Panc1 (cell line): ENCODE results near the gene BIVM.

Experiments used
- CTCF ChIP-seq: fragments of 450-650 bp; IDR thresholded peaks from 2 replicates; pipeline ENCODE4 v1.5.1; 2017; ENCODE audit warnings: mild to moderate bottlenecking
- TCF7L2 ChIP-seq: IDR thresholded peaks from 2 replicates; pipeline ENCODE4 v1.6.1; 2011; ENCODE audit warnings: mild to moderate bottlenecking, low read depth, low read length, inconsistent platforms

GRCh38 chr13:102779436-102780159 lies 19.3 kb upstream of the BIVM start:
- no peak for TF ChIP-seq CTCF
- TF ChIP-seq TCF7L2, result no peak
